Ovary (tissue), 10 donors: Measurements from ENCODE around the gene GNG4. TPM values are rescaled to one million over a fixed set of nuclear protein-coding genes. Genes with fewer than 3 reads are reported as not detected.

Experiments used
- DNase-seq, 5 donors: peaks; one replicate each; pipeline ENCODE4 v3.0.0-alpha.2; 2019 to 2020
- H3K27ac ChIP-seq, 2 donors: fragments of 200-600 bp; one replicate each; pipeline versions ENCODE4 v1.5.1 to v1.8.0; 2019 to 2022
- H3K27me3 ChIP-seq: fragments of 200-600 bp; one replicate; pipeline ENCODE4 v1.8.0; 2022
- H3K36me3 ChIP-seq: fragments of 200-600 bp; sonication (generic); one replicate; pipeline ENCODE4 v1.5.1; 2019
- H3K4me1 ChIP-seq: one replicate; pipeline ENCODE4 v1.8.1; 2013; ENCODE audit warnings: mild to moderate bottlenecking, moderate library complexity; ENCODE audit not compliant: insufficient read depth
- H3K4me3 ChIP-seq: fragments of 200-600 bp; sonication (generic); one replicate; pipeline ENCODE4 v1.5.1; 2017
- H3K9me3 ChIP-seq, 2 donors: fragments of 200-600 bp in 1 of 2; sonication (generic) in 1 of 2; one replicate each; pipeline versions ENCODE4 v1.5.1 to v1.8.1; 2013 to 2019; ENCODE audit warnings: mild to moderate bottlenecking in 1 of 2, moderate library complexity in 1 of 2
- EP300 ChIP-seq: sonication (generic); formaldehyde crosslinking; IDR thresholded peaks from one replicate; pipeline ENCODE4 v1.6.1; 2017; ENCODE audit warnings: antibody characterized with exemption
- POLR2A ChIP-seq: fragments of 450-650 bp; IDR thresholded peaks from one replicate; pipeline ENCODE4 v1.6.1; 2017; ENCODE audit warnings: antibody characterized with exemption, mild to moderate bottlenecking, moderate library complexity
- WGBS, 3 donors: extraction: QIAGEN DNeasy Blood & Tissue Kit in 1 of 3; methylation state at CpG; one replicate each; pipeline versions ENCODE4 v1.1.5 to v1.1.7; 2013 to 2017; 5-methylcytosine and 5-hydroxymethylcytosine counted together
- intact Hi-C, 4 donors: fragments of 100-400 bp; cut with DNase I; formaldehyde crosslinking; loops; one replicate each; pipeline versions ENCODE4 v1.11.0 to v1.15.1; 2022 to 2023
- long read RNA-seq, 3 donors: library from polyadenylated mRNA in 2 of 3; unstranded in 2 of 3; transcript quantifications; one replicate each; pipeline ENCODE4 v2.0.0 and lab custom pipeline, GENCODE V29; 2021 to 2026
- polyA plus RNA-seq, 2 donors: library from polyadenylated mRNA; stranded (reverse); fragments of 200-250 nt in 1 of 2; fragments of 350-450 nt in 1 of 2; fragmentation: Illumina TruSeq in 1 of 2; extraction: RNeasy Lipid Tissue Mini Kit (QIAGEN cat#74804) in 1 of 2; gene quantifications; one replicate each; pipeline ENCODE4 v1.2.3, GENCODE V29; 2013 to 2014
- total RNA-seq, 7 donors: library from RNA; depleted of rRNA in 2 of 7; stranded (reverse); fragments of >200 nt in 2 of 7; fragmentation: NEBNext Ultra II Directional in 3 of 7; extraction: Animal tissue kit (Norgen Biotek cat#: 25700) in 3 of 7; gene quantifications; one replicate each; pipeline versions ENCODE4 v1.1.0 to v1.2.4, GENCODE V29; 2016 to 2023
- TF ChIP-seq, protein P1 (sequence below), 3 donors: fragments of 450-650 bp in 2 of 3; fragments of 200-600 bp in 1 of 3; IDR thresholded peaks; one replicate each; pipeline versions ENCODE4 v1.5.1 to v1.8.0; 2016 to 2022; ENCODE audit warnings: antibody characterized with exemption in 3 of 3, mild to moderate bottlenecking in 1 of 3
- donor health status: DM: no; HTN: no; CAD: no; lungs with moderate emphysema.
- donor health status: DM: no; HTN: no; CAD: no.
- donor health status: Bipolar disorder and iron deficiency.
- donor health status: DM: yes; HTN: yes; CAD: no.
- donor health status: DM: no; HTN: no; CAD: no.
- donor health status: DM: yes; HTN: yes; CAD: no.

The GNG4 gene
- total RNA-seq, result 10 to 100 TPM; 14.2 to 43.9 (median 32.1) TPM
- 10 to 100 TPM; 19.4 to 62.4 TPM for polyA plus RNA-seq
- long read RNA-seq, donor 1, full-length matches to known transcripts, result 111 of 150 reads
- long read RNA-seq, donor 1, partial matches to known transcripts, result 7 of 150 reads
- long read RNA-seq, donor 1, other reads (novel, unspliced or antisense), result 32 of 150 reads
- long read RNA-seq, donor 2, full-length matches to known transcripts, result 2 of 2 reads
- long read RNA-seq, donor 2, partial matches to known transcripts, result 0 of 2 reads
- long read RNA-seq, donor 2, other reads (novel, unspliced or antisense), result 0 of 2 reads
- long read RNA-seq, donor 3, full-length matches to known transcripts, result 60 of 73 reads
- long read RNA-seq, donor 3, partial matches to known transcripts, result 0 of 73 reads
- long read RNA-seq, donor 3, other reads (novel, unspliced or antisense), result 13 of 73 reads

DNA sequence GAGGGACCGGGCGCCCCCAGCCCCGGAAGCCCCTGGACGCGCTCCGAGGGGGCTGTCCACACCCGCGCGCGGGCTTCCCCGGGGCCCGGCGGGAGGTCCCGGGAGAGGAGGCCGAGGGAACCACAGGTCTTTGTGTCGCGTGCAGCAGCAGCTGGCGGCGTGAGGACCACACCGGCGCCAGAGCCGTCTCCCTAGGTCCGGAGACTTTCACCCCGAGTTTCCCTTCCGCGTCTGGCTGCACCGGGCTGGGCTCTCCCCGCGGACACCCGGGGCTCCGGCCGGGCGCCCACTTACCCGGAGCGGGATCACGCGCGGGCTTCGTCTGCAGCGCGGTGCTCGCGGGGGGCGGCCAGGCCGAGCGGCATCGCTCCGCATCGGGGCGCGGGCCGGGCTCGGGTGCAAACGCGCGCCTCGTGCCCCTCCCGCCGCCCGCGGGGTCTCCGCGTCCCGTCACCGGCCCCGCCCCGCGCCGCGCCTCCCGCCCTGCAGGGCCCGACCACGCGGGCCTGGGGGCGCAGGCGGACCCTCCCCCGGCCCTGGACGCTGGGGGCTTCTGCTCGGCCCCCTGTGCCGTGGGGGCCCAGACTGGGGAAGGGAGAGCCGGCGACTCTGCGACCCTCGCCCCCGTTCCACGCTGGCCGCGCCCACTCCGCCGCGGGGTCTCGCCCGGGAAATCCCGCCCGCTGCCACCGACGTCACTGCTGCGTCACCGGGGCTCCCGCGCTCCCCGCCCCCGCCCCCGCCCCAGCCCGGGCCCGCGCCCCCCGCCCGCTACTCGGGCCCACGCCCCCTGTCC is at the start of gene GNG4:
GNG4 (minus strand) TSS at position 417 of the 796 bp plus-strand sequence. CDS start 65,946 bp downstream, outside the sequence.
- Histone ChIP-seq H3K4me1 (peaks cover 3% of the 10 kb centered on the region), H3K4me3 (peak within 1 kb of the TSS; percentile 41), H3K9me3 (no peaks in the 10 kb centered on the region), H3K36me3 (no peaks in the 10 kb centered on the region), H3K27me3 (no peaks in the 10 kb centered on the region), H3K27ac (peak within 1 kb of the TSS; percentile 90 to 92)
- intact Hi-C loops, result no loop called here
- peak; percentile 70 to 87 (median 82) for DNase-seq
- WGBS, 3 donors, result 0 to 1% (median 1%) methylated on average over 41 to 111 of the region's 111 CpGs
- TF ChIP-seq POLR2A, result no peak
- TF ChIP-seq, protein P1, sequence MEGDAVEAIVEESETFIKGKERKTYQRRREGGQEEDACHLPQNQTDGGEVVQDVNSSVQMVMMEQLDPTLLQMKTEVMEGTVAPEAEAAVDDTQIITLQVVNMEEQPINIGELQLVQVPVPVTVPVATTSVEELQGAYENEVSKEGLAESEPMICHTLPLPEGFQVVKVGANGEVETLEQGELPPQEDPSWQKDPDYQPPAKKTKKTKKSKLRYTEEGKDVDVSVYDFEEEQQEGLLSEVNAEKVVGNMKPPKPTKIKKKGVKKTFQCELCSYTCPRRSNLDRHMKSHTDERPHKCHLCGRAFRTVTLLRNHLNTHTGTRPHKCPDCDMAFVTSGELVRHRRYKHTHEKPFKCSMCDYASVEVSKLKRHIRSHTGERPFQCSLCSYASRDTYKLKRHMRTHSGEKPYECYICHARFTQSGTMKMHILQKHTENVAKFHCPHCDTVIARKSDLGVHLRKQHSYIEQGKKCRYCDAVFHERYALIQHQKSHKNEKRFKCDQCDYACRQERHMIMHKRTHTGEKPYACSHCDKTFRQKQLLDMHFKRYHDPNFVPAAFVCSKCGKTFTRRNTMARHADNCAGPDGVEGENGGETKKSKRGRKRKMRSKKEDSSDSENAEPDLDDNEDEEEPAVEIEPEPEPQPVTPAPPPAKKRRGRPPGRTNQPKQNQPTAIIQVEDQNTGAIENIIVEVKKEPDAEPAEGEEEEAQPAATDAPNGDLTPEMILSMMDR (IDR thresholded peaks at IDR 0.05), result no peak

DNA sequence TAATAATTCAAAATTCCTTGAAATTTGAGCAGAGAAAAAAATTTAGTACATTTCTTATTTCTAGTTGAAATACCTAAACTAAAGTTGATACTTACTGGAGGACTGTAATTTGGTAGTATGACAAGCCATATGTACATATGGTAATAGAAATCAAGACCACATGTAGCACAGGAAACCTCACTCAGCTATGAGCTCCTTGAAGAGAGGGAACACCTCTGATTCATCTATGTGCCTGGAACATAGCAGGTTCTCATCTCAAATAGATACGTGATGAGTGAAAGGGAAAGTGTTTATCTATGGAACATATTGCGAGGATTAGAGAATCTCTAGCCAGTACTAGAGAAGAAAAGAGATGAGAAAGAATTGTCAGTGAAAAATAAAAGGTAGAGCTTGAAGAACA is 47.9 kb upstream of the GNG4 start:
- intact Hi-C loops, result no loop called here
- H3K4me1 ChIP-seq, result no peaks in the 10 kb centered on the region
- H3K36me3 ChIP-seq, result no peaks in the 10 kb centered on the region

DNA sequence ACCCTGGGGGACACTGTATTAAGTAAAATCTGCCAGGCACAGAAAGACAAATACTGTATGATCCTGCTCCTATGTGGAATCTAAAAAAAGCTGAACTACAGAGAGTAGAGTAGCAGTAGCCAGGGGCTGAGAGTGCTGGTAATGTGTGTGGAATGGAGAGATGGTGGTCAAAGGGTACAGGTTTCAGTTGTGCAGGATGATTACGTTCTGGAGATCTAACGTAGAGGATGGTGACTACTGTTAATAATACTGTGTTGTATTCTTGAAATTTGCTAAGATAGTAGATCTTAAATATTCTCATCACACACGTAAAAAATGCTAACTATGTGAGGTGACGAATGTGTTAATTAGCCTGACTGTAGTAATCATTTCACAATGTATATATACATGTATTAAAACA is 39.8 kb upstream of the GNG4 start:
- intact Hi-C loops, result no loop called here
- no peak for TF ChIP-seq POLR2A
- TF ChIP-seq, protein P1 (IDR thresholded peaks at IDR 0.05), result no peak
- TF ChIP-seq EP300, result no peak
- 94 to 96% (median 95%) methylated on average over 4 of the region's 4 CpGs for WGBS, 3 donors
- no peak for DNase-seq
- Histone ChIP-seq H3K4me3 (no peak overlapping the region), H3K4me1 (peaks cover 3% of the 10 kb centered on the region), H3K9me3 (peaks cover 0 to 3% of the 10 kb centered on the region in 2 donors), H3K27me3 (no peaks in the 10 kb centered on the region), H3K27ac (no peak overlapping the region), H3K36me3 (no peaks in the 10 kb centered on the region)

More for the DNA sequence above, 47.9 kb upstream of the GNG4 start:
- Histone ChIP-seq H3K4me3 (no peak overlapping the region), H3K27ac (no peak overlapping the region), H3K27me3 (no peaks in the 10 kb centered on the region), H3K9me3 (no peaks in the 10 kb centered on the region)
- DNase-seq, result no peak
- WGBS, 3 donors, result 94 to 96% (median 95%) methylated on average over 2 of the region's 2 CpGs
- TF ChIP-seq POLR2A, result no peak
- TF ChIP-seq EP300, result no peak
- TF ChIP-seq, protein P1 (IDR thresholded peaks at IDR 0.05), result no peak

GRCh38 chr1:235688096-235688495 is 38.5 kb upstream of the GNG4 start:
- no peaks in the 10 kb centered on the region for H3K36me3 ChIP-seq
- peaks cover 6% of the 10 kb centered on the region for H3K4me1 ChIP-seq
- H3K9me3 ChIP-seq, result peaks cover 0 to 3% of the 10 kb centered on the region in 2 donors
- H3K27ac ChIP-seq, result peak overlapping the region in 1 of 2 donors; percentile 41
- TF ChIP-seq POLR2A, result no peak
- TF ChIP-seq, protein P1 (IDR thresholded peaks at IDR 0.05), result no peak
- no peak for TF ChIP-seq EP300
- intact Hi-C loops, result no loop called here
- WGBS, 3 donors, result 76 to 82% (median 78%) methylated on average over 3 of the region's 3 CpGs
- H3K4me3 ChIP-seq, result no peak overlapping the region
- H3K27me3 ChIP-seq, result no peaks in the 10 kb centered on the region
- no peak for DNase-seq
